GM23338 (cell line): Measurements from ENCODE around the gene NLRC5. TPM values are rescaled to one million over a fixed set of nuclear protein-coding genes. Genes with fewer than 3 reads are reported as not detected.

Source experiments
- ATAC-seq: fragments of 200-7000 bp; cut with Tn5 transposase; 3 replicates; pipeline ENCODE4 v1.9.1; 2020
- DNase-seq: peaks from one replicate; pipeline ENCODE4 v3.0.0-alpha.2; 2015; ENCODE audit warnings: low spot score
- H2AFZ ChIP-seq: fragments of 200-600 bp; sonication (generic); 2 replicates; pipeline ENCODE4 v1.8.0; 2016; ENCODE audit warnings: antibody characterized with exemption, mild to moderate bottlenecking, moderate library complexity
- H3F3A ChIP-seq: fragments of 200-600 bp; sonication (generic); replicated peaks from 2 replicates; pipeline ENCODE4 v1.8.0; 2017; ENCODE audit warnings: antibody characterized with exemption, mixed run types, low read depth
- H3K27ac ChIP-seq: fragments of 200-600 bp; sonication (generic); 2 replicates; pipeline ENCODE4 v1.6.1; 2016; ENCODE audit warnings: low read depth
- H3K27me3 ChIP-seq: fragments of 200-600 bp; sonication (generic); 2 replicates; pipeline ENCODE4 v1.8.0; 2016; ENCODE audit warnings: mild to moderate bottlenecking, mixed run types, moderate library complexity; ENCODE audit not compliant: insufficient read depth
- H3K36me3 ChIP-seq: fragments of 200-600 bp; sonication (generic); 2 replicates; pipeline ENCODE4 v1.8.0; 2016; ENCODE audit warnings: mild to moderate bottlenecking; ENCODE audit not compliant: insufficient read depth
- H3K4me1 ChIP-seq: fragments of 200-600 bp; sonication (generic); 2 replicates; pipeline ENCODE4 v1.8.0; 2016; ENCODE audit warnings: mild to moderate bottlenecking, moderate library complexity; ENCODE audit not compliant: insufficient read depth
- H3K4me2 ChIP-seq: fragments of 200-600 bp; sonication (generic); 2 replicates; pipeline ENCODE4 v1.7.1; 2017; ENCODE audit warnings: mixed run types
- H3K4me3 ChIP-seq: fragments of 200-600 bp; sonication (generic); 2 replicates; pipeline ENCODE4 v1.6.1; 2016; ENCODE audit warnings: mixed run types
- H3K79me2 ChIP-seq: fragments of 200-600 bp; sonication (generic); replicated peaks from 2 replicates; pipeline ENCODE4 v1.8.0; 2017; ENCODE audit warnings: mild to moderate bottlenecking; ENCODE audit not compliant: insufficient read depth
- H3K9me2 ChIP-seq: fragments of 200-600 bp; sonication (generic); 2 replicates; pipeline ENCODE4 v1.8.0; 2017; ENCODE audit not compliant: insufficient read depth
- H4K20me1 ChIP-seq: fragments of 200-600 bp; sonication (generic); replicated peaks from 2 replicates; pipeline ENCODE4 v1.8.0; 2017; ENCODE audit warnings: mild to moderate bottlenecking; ENCODE audit not compliant: insufficient read depth
- H3K27ac Mint-ChIP-seq: 2 replicates; pipeline ENCODE4 v1.8.0; 2020; ENCODE audit warnings: inconsistent platforms, mild to moderate bottlenecking, moderate library complexity, mixed read lengths
- H3K27me3 Mint-ChIP-seq: 3 replicates; pipeline ENCODE4 v1.8.0; 2022; ENCODE audit warnings: low read depth, mild to moderate bottlenecking, moderate library complexity, mixed read lengths, inconsistent platforms; ENCODE audit not compliant: insufficient read depth, poor library complexity
- H3K36me3 Mint-ChIP-seq: 3 replicates; pipeline ENCODE4 v1.8.0; 2021; ENCODE audit warnings: low read depth, mild to moderate bottlenecking, inconsistent platforms, moderate library complexity, mixed read lengths
- H3K4me1 Mint-ChIP-seq: 3 replicates; pipeline ENCODE4 v1.8.0; 2020; ENCODE audit warnings: mild to moderate bottlenecking, inconsistent platforms, mixed read lengths
- H3K4me3 Mint-ChIP-seq: 3 replicates; pipeline ENCODE4 v1.8.0; 2021; ENCODE audit warnings: moderate library complexity, mild to moderate bottlenecking, inconsistent platforms, mixed read lengths
- H3K9me3 Mint-ChIP-seq: 3 replicates; pipeline ENCODE4 v1.8.0; 2020; ENCODE audit warnings: moderate library complexity, mild to moderate bottlenecking, inconsistent platforms, mixed read lengths
- CREB1 ChIP-seq: fragments of 250-450 bp; sonication (Bioruptor Pico); IDR thresholded peaks from 2 replicates; pipeline ENCODE4 v1.5.0; 2020; ENCODE audit warnings: low read depth, mild to moderate bottlenecking, moderate library complexity
- EZH2phosphoT487 ChIP-seq: fragments of 200-600 bp; sonication (generic); IDR thresholded peaks from one replicate; pipeline ENCODE4 v1.8.1; 2018; ENCODE audit warnings: antibody characterized with exemption; ENCODE audit not compliant: unreplicated experiment
- JUNB ChIP-seq: IDR thresholded peaks from one replicate; pipeline ENCODE4 v1.6.1; 2016; ENCODE audit warnings: antibody characterized with exemption; ENCODE audit not compliant: unreplicated experiment
- NANOG ChIP-seq: IDR thresholded peaks from 2 replicates; pipeline ENCODE4 v1.6.1; 2016; ENCODE audit warnings: antibody characterized with exemption, borderline replicate concordance
- STAT1 ChIP-seq: IDR thresholded peaks from one replicate; pipeline ENCODE4 v1.6.1; 2016; ENCODE audit warnings: antibody characterized with exemption; ENCODE audit not compliant: unreplicated experiment
- ZNF114 ChIP-seq: fragments of 250-450 bp; sonication (Bioruptor Pico); IDR thresholded peaks from 2 replicates; pipeline ENCODE4 v1.5.0; 2020; ENCODE audit warnings: mild to moderate bottlenecking, moderate library complexity
- ZNF462 ChIP-seq: fragments of 250-450 bp; sonication (Bioruptor Pico); IDR thresholded peaks from 2 replicates; pipeline ENCODE4 v1.5.0; 2020; ENCODE audit warnings: mild to moderate bottlenecking, moderate library complexity
- polyA plus RNA-seq: library from polyadenylated mRNA; unstranded; fragments of >200 nt; fragmentation: Nextera tagmentation; extraction: Ambion mirVana; gene quantifications from 2 replicates; pipeline ENCODE4 v1.2.1, GENCODE V29; 2016
- total RNA-seq: library from RNA; depleted of rRNA; stranded (reverse); fragments of >200 nt; shearing (Covaris generic); gene quantifications from 2 replicates; pipeline ENCODE4 v1.2.3, GENCODE V29; 2014
- TF ChIP-seq, protein P1 (sequence below): IDR thresholded peaks from one replicate; pipeline ENCODE4 v1.6.1; 2018; ENCODE audit warnings: antibody characterized with exemption; ENCODE audit not compliant: unreplicated experiment
- TF ChIP-seq, protein P2 (sequence below): IDR thresholded peaks from 2 replicates; pipeline ENCODE4 v1.6.1; 2016; ENCODE audit warnings: antibody characterized with exemption

NLRC5 gene
- total and polyA plus RNA-seq, 2 experiments from 2014 or later: 2.3 to 3.9 TPM

- TF ChIP-seq, protein P1, sequence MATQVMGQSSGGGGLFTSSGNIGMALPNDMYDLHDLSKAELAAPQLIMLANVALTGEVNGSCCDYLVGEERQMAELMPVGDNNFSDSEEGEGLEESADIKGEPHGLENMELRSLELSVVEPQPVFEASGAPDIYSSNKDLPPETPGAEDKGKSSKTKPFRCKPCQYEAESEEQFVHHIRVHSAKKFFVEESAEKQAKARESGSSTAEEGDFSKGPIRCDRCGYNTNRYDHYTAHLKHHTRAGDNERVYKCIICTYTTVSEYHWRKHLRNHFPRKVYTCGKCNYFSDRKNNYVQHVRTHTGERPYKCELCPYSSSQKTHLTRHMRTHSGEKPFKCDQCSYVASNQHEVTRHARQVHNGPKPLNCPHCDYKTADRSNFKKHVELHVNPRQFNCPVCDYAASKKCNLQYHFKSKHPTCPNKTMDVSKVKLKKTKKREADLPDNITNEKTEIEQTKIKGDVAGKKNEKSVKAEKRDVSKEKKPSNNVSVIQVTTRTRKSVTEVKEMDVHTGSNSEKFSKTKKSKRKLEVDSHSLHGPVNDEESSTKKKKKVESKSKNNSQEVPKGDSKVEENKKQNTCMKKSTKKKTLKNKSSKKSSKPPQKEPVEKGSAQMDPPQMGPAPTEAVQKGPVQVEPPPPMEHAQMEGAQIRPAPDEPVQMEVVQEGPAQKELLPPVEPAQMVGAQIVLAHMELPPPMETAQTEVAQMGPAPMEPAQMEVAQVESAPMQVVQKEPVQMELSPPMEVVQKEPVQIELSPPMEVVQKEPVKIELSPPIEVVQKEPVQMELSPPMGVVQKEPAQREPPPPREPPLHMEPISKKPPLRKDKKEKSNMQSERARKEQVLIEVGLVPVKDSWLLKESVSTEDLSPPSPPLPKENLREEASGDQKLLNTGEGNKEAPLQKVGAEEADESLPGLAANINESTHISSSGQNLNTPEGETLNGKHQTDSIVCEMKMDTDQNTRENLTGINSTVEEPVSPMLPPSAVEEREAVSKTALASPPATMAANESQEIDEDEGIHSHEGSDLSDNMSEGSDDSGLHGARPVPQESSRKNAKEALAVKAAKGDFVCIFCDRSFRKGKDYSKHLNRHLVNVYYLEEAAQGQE: no peak
- TF ChIP-seq STAT1: no peak
- no peak for TF ChIP-seq NANOG
- TF ChIP-seq CREB1 (CRISPR knock-in tag): no peak
- no peak for TF ChIP-seq JUNB
Observed at GRCh38 chr16:57087003-57087402, 97.6 kb downstream of the NLRC5 start (continued).

GRCh38 chr16:57089406-57089805 is 100.0 kb downstream of the NLRC5 start:
- H4K20me1 ChIP-seq: no peaks in the 10 kb centered on the region; the same call in 1 of the 2 replicates
- peaks cover 33% of the 10 kb centered on the region for H3K27me3 ChIP-seq
- no peaks in the 10 kb centered on the region for H3K36me3 Mint-ChIP-seq
- H3K4me1 Mint-ChIP-seq: peaks cover 11% of the 10 kb centered on the region
- ATAC-seq (no peak), DNase-seq (no peak)
- H2AFZ ChIP-seq: no peak overlapping the region
- no peaks in the 10 kb centered on the region for H3K9me3 Mint-ChIP-seq
- no peaks in the 10 kb centered on the region for H3K36me3 ChIP-seq
- H3K27ac Mint-ChIP-seq: no peak overlapping the region
- H3K9me2 ChIP-seq: no peaks in the 10 kb centered on the region
- H3K79me2 ChIP-seq: no peaks in the 10 kb centered on the region
- peaks cover 15% of the 10 kb centered on the region for H3K27me3 Mint-ChIP-seq
- no peak overlapping the region for H3K27ac ChIP-seq
- H3K4me2 ChIP-seq: no peak overlapping the region
- peaks cover 4% of the 10 kb centered on the region; the same call in 1 of the 2 replicates for H3F3A ChIP-seq
- H3K4me3 ChIP-seq: no peak overlapping the region
- peaks cover 14% of the 10 kb centered on the region for H3K4me1 ChIP-seq
- no peak overlapping the region for H3K4me3 Mint-ChIP-seq
- TF ChIP-seq ZNF114: no peak
- TF ChIP-seq, protein P1: no peak
- no peak for TF ChIP-seq ZNF462 (CRISPR knock-in tag)
- TF ChIP-seq STAT1: no peak
- TF ChIP-seq, protein P2, sequence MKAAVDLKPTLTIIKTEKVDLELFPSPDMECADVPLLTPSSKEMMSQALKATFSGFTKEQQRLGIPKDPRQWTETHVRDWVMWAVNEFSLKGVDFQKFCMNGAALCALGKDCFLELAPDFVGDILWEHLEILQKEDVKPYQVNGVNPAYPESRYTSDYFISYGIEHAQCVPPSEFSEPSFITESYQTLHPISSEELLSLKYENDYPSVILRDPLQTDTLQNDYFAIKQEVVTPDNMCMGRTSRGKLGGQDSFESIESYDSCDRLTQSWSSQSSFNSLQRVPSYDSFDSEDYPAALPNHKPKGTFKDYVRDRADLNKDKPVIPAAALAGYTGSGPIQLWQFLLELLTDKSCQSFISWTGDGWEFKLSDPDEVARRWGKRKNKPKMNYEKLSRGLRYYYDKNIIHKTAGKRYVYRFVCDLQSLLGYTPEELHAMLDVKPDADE: no peak
- TF ChIP-seq EZH2phosphoT487: no peak
